GM19035 (cell line): ENCODE results near the gene PWWP2B.

Source experiments
- ATAC-seq: cut with Tn5 transposase; IDR thresholded peaks from one replicate; pipeline ENCODE4 v1.9.1; 2021; ENCODE audit not compliant: unreplicated experiment

The PWWP2B gene

GRCh38 chr10:132405463-132405991 lies 8.5 kb downstream of the PWWP2B start:
- no peak for ATAC-seq

DNA sequence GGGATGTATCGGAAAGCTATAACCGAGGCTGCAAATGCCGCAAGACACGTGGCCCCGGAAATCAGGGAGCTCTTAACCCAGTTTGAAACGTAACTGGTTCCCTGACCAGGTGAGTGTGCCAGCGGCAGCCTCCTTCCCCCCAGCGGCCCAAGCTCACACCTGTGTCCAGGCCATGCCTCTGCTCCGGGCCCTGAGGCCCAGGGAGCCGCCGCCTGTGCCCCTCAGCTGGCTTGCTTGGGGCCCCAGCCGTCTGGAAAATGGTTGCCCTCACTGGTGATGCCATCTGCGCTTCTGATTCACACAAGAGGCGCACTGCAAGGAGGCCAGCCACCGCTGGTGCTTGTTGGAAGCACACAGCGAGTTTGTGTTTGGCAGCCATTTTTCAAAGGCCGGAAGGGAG lies 9.2 kb downstream of the PWWP2B start:
- ATAC-seq = no peak

DNA sequence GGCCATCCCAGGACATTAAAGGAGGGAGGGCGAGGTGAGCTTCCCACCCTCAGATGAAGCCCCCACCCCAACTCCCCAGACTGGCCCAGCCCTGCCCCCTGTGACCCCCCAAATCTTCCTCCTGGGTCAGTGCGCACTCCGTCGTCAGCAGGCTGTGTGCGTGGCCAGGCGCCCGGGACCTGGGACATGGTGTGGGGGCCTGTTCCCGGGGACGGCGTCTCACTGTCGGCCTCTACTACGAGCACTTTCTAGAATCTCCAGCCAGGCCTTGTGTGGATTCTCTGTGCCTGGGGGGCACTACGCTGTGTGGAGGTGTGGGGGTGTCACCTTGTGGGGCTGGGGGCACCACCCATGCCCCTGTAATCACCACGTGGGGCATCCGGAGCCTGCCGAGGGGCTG lies 9.8 kb downstream of the PWWP2B start:
- no peak for ATAC-seq

DNA sequence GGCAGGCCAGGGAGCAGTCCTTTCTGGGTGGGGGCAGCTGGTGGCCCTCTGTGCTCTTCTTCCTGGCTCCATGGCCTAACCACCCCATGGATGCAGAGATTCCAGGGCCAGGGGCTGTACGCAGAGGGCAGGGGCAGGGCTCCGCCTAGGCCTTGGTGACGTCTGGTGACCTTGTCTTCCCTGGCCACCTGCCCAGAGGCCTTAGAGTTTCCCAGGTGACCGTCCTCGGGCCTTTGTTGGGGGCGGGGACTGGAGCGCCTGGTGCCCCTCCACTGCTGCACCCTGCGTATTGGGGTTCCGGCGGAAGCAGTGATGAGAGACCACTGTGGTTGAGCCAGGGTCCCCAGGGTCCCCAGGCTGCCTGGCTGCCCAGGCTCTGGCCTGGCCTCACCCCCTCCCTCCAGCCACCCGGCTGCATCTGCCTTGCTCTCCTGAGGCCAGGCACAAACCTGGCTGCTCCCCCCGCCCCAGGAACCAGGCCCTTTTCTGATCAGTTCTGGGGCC lies 10.3 kb downstream of the PWWP2B start:
- ATAC-seq = no peak

GRCh38 chr10:132407846-132408278 lies 10.9 kb downstream of the PWWP2B start:
- no peak for ATAC-seq

GRCh38 chr10:132408367-132408781 lies 11.4 kb downstream of the PWWP2B start:
- ATAC-seq = no peak

- no peak for ATAC-seq
These were observed 12.0 kb downstream of the PWWP2B start for GRCh38 chr10:132408823-132409666.

DNA sequence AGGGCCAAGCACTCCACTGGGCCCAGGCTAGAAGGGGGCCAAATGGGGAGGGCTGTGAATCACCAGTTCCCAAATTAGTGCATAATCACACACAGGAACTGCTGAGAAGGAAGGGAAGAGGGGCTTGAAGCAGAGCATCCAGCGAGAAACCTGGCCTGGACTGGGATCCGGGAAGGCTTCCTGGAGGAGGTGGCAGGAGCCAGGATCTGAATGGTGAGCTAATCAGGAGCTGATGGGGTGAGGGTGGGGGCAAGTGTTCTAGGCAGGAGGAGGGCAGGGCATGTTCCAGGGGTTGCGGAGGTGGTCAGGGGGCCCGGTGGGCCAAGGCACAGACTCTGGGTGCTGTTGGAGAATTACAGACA lies 12.6 kb downstream of the PWWP2B start:
- ATAC-seq = no peak

- no peak for ATAC-seq
These were observed 13.2 kb downstream of the PWWP2B start for GRCh38 chr10:132410056-132410778.

- no peak for ATAC-seq
These were observed 14.0 kb downstream of the PWWP2B start for GRCh38 chr10:132410779-132411532.

DNA sequence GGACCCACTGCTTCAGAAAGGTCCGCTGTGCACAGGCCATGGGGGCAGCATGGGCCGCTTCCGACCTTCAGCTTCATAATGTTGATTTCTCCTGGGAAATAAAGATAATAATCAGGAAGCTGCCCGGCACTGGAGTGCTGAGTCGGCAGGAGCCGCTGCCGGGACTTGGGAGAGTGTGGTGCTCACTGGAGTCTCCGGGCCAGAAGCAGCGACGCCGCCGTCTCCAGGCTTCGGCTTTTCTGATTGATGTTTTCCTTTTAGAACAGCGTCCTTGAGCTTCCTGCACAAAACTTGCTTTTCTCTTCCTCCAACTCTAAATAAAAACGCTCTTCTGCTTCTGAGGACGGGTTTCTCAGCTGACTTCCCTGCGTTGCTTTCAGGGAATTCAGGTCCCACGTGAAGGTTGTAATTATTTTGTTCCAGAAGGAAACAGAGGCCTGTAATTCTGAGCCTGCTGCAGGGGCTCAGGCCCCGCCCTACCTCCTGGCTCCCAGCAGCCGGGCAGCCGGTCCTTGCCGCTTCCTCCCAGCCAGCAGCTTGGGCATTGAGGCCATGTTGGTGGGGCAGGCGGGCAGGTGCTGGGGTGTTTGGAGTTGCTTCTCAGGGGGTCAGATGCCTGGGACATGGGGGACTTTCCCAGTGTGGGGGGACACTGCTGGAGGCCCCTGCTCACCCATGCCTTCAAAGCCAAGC lies 14.7 kb downstream of the PWWP2B start:
- no peak for ATAC-seq

DNA sequence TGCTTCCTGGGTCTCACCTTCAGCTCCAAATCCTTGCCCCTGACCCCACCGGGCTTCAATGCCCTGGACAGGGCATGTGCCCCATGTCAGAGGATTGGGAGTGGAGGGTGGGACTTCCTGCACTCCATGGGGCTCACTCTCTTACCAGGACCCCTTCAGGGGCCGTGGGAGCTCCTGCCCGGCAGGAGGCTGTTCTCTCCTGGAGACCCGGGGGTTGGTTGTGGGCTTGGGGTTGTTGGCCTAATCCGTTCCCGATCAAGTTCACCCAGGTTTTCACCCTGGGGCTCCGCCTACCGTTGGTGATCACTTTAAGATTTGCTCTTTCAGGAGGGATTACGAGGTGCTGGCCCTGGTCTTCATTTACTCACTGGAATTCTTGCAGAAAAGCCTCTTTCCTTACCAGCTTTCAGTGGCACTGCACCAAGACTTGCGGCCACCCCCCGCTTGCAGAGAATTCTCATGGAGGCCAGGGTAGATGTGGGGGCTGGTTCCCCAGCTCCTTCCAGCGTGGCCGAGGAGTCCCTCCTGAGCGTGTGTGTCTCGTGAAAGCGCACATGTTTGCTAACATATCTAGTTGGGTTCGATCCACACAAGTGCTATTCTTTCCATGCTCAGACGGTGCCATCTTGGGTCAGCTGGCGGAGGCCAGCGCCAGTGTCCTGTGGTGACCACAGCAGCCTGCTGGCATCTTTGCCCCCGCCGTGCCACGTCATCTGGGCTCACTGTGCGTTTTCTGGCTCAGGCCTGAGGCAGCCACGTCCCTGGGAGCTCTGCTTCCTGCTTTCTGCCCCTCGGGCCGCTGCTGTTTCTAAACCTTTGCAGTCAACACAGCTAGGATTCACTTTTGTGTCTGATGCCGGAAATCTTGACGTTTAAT lies 15.6 kb downstream of the PWWP2B start:
- ATAC-seq = no peak

- no peak for ATAC-seq
These were observed 16.5 kb downstream of the PWWP2B start for GRCh38 chr10:132413226-132414205.

- no peak for ATAC-seq
These were observed 17.5 kb downstream of the PWWP2B start for GRCh38 chr10:132414402-132415016.

GRCh38 chr10:132415255-132415654 lies 18.3 kb downstream of the PWWP2B start:
- no peak for ATAC-seq

GRCh38 chr10:132415956-132416355 lies 19.0 kb downstream of the PWWP2B start:
- no peak for ATAC-seq

DNA sequence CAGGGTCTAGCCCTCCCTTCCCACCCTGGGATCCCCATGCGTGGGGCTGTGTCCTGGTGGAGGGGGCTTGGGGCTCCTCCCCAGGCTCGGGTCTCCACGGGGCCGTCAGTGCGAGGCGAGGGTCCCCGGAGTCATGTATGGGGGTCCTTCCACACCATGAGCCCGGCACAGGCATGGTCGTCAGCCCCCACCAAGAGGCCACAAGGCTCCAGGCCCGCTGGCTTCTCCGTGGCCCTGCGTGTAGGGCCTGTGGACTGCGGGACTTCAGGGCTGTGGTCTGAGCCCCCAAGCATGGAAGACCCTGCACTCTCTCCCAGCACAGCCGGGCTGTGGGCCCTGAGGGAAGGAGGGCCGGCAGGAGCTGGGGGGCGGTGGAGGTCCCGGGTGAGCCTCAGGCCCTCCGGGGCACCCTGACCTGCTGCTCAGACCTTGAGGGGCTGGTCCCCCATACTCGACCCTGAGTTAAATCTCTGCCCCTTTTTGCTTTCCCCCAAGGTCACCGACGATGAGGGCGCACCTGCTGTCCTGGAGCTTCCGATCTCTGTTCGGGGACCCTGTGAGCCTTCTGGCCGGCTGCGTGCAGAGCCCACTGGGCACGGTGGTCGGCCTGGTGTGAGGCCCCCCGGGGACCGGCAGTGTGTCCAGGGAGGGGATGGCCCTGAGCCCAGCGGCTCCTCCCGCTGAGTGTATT lies 19.7 kb downstream of the PWWP2B start:
- ATAC-seq = no peak
